ENCODE results near the gene TCF3.
"Not testable (repeated sequence)": the region's sequence is repeated elsewhere in the genome, so short reads cannot be mapped to it uniquely, and the experiment has no call there.

DNA sequence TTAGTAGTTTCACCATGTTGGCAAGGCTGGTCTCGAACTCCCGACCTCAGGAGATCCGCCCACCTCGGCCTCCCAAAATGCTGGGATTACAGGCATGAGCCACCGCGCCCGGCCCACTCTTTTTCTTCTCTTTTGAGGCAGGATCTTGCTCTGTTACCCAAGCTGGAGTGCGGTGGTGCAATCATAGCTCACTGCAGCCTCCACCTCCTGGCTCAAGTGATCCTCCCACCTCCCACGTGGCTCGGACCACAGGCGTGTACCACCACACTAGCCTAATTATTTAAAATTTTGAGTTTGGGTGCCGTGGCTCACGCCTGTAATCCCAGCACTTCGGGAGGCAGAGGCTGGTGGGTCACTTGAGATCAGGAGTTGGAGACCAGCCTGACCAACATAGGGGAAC, 18.3 kb upstream of the TCF3 start:
- TF ChIP-seq, protein P1, sequence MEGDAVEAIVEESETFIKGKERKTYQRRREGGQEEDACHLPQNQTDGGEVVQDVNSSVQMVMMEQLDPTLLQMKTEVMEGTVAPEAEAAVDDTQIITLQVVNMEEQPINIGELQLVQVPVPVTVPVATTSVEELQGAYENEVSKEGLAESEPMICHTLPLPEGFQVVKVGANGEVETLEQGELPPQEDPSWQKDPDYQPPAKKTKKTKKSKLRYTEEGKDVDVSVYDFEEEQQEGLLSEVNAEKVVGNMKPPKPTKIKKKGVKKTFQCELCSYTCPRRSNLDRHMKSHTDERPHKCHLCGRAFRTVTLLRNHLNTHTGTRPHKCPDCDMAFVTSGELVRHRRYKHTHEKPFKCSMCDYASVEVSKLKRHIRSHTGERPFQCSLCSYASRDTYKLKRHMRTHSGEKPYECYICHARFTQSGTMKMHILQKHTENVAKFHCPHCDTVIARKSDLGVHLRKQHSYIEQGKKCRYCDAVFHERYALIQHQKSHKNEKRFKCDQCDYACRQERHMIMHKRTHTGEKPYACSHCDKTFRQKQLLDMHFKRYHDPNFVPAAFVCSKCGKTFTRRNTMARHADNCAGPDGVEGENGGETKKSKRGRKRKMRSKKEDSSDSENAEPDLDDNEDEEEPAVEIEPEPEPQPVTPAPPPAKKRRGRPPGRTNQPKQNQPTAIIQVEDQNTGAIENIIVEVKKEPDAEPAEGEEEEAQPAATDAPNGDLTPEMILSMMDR (IDR thresholded peaks at IDR 0.05) = not testable (repeated sequence)
- TF ChIP-seq POLR2A (IDR thresholded peaks at IDR 0.05) = not testable (repeated sequence)
